ENCODE results near the gene PCDHA13.
"Not testable (repeated sequence)": the region's sequence is repeated elsewhere in the genome, so short reads cannot be mapped to it uniquely, and the experiment has no call there.

Gene PCDHA13

DNA sequence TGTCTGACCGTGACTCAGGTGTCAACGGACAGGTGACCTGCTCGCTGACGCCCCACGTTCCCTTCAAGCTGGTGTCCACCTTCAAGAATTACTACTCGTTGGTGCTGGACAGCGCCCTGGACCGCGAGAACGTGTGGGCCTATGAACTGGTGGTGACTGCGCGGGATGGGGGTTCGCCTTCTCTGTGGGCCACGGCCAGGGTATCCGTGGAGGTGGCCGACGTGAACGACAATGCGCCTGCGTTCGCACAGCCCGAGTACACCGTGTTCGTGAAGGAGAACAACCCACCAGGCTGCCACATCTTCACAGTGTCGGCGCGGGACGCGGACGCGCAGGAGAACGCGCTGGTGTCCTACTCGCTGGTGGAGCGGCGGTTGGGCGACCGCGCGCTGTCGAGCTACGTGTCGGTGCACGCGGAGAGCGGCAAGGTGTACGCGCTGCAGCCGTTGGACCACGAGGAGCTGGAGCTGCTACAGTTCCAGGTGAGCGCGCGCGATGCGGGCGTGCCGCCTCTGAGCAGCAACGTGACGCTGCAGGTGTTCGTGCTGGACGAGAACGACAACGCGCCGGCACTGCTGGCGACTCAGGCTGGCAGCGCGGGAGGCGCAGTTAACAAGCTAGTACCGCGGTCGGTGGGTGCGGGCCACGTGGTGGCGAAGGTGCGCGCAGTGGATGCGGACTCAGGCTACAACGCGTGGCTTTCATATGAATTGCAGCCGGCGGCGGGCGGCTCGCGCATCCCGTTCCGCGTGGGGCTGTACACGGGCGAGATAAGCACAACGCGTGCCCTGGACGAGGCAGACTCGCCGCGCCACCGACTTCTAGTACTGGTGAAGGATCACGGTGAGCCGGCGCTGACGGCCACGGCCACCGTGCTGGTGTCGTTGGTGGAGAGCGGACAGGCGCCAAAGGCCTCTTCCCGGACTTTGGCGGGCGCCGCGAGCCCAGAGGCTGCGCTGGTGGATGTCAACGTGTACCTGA, 11.4 kb upstream of the PCDHA13 start:
- DNase-seq (ENCODE audit: low spot score) = no peak

DNA sequence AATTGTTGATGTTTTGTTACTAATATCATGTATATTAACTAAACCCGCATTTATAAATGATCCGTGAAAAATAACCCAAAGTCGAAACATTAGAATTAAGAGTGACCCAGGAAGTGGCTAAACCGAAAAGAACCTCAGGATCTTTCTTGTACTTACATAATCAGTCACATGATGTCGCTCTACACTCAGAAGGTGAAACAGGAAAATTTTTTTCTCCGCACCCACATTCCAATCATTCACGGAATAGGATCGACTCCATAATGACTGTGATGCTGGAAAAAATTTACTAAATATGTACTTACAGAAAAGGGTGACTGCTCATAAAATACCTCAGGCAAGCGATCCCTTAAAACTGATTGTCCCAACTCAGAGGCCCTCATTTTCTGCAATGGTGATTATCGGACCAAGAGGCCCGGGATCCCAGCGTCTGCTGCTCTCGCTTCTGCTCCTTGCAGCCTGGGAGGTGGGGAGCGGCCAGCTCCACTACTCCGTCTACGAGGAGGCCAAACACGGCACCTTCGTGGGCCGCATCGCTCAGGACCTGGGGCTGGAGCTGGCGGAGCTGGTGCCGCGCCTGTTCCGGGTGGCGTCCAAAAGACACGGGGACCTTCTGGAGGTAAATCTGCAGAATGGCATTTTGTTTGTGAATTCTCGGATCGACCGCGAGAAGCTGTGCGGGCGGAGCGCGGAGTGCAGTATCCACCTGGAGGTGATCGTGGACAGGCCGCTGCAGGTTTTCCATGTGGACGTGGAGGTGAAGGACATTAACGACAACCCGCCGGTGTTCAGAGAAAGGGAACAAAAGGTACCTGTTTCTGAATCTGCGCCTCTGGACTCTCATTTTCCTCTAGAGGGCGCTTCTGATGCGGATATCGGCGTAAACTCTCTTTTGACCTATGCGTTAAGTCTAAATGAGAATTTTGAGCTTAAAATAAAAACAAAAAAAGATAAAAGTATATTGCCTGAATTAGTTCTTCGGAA, 6.5 kb upstream of the PCDHA13 start, which contains the start of gene PCDHA12:
TSS of gene PCDHA12 (plus strand) at position 224 of the 981 bp plus-strand sequence. CDS start at position 389, 165 bp downstream.
- no peak for DNase-seq (ENCODE audit: low spot score)

DNA sequence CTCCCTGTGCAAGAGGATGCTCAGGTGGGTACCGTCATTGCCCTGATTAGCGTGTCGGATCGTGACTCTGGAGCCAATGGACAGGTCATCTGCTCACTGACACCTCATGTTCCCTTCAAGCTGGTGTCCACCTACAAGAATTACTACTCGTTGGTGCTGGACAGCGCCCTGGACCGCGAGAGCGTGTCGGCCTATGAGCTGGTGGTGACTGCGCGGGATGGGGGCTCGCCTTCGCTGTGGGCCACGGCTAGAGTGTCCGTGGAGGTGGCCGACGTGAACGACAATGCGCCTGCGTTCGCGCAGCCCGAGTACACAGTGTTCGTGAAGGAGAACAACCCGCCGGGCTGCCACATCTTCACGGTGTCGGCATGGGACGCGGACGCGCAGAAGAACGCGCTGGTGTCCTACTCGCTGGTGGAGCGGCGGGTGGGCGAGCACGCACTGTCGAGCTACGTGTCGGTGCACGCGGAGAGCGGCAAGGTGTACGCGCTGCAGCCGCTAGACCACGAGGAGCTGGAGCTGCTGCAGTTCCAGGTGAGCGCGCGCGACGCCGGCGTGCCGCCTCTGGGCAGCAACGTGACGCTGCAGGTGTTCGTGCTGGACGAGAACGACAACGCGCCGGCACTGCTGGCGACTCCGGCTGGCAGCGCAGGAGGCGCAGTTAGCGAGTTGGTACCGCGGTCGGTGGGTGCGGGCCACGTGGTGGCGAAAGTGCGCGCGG, 5.2 kb upstream of the PCDHA13 start:
- not testable (repeated sequence) for DNase-seq (ENCODE audit: low spot score)

DNA sequence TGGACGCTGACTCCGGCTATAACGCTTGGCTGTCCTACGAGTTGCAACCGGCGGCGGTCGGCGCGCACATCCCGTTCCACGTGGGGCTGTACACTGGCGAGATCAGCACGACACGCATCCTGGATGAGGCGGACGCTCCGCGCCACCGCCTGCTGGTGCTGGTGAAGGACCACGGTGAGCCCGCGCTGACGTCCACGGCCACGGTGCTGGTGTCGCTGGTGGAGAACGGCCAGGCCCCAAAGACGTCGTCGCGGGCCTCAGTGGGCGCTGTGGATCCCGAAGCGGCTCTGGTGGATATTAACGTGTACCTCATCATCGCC, 4.7 kb upstream of the PCDHA13 start:
- DNase-seq (ENCODE audit: low spot score) = no peak

DNA sequence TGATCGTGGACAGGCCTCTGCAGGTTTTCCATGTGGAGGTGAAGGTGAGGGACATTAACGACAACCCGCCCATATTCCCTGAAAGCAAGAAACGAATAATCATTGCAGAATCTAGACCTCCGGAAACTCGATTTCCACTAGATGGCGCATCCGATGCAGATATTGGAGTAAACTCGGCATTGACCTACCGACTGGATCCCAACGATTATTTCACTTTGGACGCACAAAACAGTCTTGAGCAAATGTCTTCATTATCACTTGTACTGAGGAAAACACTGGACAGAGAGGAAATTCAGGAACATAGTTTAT, 621 bp downstream of the PCDHA13 start:
- no peak for DNase-seq (ENCODE audit: low spot score)

DNA sequence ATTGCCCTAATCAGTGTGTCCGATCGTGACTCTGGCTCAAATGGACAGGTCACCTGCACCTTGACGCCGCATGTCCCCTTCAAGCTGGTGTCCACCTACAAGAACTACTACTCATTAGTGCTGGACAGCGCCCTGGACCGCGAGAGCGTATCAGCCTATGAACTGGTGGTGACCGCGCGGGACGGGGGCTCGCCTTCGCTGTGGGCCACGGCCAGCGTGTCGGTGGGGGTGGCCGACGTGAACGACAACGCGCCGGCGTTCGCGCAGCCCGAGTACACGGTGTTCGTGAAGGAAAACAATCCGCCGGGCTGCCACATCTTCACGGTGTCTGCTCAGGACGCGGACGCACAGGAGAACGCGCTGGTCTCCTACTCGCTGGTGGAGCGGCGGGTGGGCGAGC, 1.4 kb downstream of the PCDHA13 start:
- no peak for DNase-seq (ENCODE audit: low spot score)

DNA sequence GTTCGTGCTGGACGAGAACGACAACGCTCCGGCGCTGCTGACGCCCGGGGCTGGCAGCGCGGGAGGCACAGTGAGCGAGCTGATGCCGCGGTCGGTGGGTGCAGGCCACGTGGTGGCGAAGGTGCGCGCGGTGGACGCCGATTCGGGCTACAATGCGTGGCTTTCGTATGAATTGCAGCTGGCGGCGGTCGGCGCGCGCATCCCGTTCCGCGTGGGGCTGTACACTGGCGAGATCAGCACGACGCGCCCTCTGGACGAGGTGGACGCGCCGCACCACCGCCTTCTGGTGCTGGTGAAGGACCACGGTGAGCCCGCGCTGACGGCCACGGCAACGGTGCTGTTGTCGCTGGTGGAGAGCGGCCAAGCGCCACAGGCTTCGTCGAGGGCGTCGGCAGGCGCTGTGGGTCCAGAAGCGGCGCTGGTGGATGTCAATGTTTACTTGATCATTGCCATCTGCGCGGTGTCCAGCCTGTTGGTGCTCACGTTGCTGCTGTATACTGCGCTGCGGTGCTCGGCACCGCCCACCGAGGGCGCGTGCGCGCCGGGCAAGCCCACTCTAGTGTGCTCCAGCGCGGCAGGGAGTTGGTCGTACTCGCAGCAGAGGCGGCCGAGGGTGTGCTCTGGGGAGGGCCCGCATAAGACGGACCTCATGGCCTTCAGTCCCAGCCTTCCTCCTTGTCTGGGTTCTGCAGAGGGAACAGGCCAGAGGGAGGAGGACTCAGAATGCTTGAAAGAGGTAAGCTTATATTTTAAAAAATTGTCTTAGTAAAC, 2.2 kb downstream of the PCDHA13 start:
- no peak for DNase-seq (ENCODE audit: low spot score)

DNA sequence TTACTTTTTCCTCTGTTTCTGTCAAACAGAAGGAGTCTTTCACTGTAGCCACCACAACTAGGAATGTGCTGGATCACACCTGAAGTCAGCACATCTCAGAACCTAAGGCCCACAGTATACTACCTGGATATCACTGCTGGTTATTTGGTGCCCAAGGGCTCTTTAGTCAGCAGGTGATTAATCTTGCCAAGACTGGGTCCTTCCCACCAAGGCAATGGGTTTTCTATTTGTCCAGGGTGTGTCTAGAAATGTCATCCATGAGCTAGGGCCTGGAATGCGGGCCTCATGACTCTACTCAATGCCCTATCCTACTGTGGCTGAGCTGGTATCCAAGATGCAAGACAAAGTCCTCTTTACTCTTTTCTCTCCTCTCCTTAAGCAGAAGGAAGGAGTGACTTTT, 34.4 kb downstream of the PCDHA13 start:
- no peak for DNase-seq (ENCODE audit: low spot score)

DNA sequence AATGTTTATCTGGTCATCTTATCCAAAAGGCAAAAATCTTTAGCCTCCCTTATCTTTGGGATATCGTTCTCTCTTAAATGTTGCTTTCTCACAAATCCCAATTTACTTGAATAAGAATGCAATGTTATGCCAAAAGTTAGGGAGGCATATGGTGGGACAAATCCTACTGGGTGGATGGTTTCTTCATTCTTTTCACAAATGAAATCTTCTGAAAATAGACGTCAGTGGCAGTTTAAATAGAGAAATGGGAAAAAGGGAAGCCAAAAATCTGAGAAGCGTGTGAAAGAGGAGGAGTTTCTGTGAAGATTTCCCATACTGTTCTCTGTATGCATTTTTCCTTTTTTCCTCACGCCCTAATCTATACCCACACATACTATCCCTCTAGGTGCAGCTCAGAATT, 41.7 kb downstream of the PCDHA13 start:
- DNase-seq (ENCODE audit: low spot score) = no peak

DNA sequence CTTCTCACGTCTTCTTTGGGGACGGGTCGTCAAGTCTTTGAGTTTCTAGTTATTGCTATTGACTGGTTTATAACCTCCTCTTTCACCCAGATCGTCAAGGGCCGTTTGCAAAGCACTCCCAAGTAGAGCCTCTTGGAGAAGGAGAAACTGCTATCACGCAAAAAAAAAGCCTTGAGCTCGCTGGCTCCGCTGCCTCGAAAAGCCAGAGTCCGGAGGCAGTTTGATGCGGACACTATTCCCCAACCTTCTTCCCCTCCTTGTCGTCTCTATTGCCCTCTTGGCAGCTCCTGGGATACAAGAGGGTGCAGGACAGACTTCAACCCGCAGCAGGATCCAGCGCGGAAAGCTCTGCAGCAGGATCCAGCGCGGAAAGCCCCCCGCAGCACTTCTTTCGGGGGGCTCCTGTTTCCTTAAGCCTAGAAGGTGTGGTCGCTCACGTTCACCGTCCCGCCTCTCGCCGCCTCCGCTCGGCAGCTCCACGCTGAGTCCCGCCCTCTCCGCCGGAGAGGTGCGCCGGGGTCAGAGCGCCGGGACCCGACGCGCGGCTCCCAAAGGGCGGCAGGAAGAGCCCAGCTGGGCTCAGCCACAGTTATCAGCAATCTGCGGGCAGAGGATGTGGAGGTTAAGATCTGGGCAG, 44.0 kb downstream of the PCDHA13 start, which contains the start of gene PCDHAC1:
TSS of gene PCDHAC1 (plus strand) at position 494 of the 637 bp plus-strand sequence. CDS start 594 bp downstream, outside the sequence.
- no peak for DNase-seq (ENCODE audit: low spot score)

DNA sequence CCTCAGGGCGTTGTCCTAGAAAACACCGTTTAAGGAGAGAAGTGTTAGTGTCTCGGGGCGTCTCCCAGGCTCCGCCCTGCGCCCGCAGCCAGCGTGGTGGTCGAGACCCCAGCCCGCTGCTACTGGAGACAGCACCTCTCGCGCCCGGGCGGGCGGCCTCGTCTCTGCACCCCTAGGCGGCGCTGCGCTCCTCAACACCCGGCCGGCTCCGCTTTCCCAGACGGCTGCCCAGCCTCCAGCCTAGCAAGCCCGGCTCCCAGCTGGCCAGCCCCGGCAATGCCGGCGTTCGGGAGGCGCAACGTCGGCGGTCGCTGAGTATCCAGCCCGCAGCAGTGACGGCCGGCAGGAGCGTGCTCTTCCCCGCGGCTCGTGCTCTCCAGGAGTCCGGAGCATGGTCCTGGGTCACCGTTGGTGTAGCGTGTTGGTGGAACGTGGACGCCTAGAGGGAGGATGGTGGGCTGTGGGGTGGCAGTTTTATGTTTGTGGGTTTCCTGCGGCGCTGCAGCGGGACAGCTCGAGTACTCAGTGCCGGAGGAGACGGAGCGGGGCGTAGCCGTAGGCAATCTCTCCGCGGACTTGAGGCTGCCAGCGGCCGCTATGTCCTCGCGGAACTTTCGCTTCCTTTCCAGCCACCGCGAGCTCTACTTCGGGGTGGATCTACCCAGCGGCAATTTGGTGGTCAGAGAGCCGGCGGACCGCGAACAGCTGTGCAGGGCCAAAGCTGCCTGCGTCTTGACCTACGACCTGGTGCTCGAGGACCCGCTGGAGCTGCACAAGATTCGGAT, 44.7 kb downstream of the PCDHA13 start:
- DNase-seq (ENCODE audit: low spot score) = no peak

DNA sequence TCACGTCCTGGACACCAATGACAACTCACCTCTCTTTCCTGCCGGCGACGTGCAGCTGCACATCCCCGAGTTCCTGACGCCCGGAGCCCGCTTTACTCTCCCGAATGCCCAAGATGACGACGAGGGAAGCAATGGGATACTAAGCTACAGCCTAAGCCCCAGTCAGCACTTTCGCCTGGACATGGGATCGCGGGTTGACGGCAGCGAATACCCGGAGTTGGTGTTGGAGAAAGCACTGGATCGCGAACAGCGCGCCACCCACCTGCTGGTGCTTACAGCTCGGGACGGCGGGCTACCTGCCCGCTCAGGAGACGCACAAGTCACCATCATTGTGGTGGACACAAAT, 45.3 kb downstream of the PCDHA13 start:
- no peak for DNase-seq (ENCODE audit: low spot score)

Measured in hematopoietic multipotent progenitor cell treated with erythropoietin and hydrocortisone succinate and interleukin-3 and kit ligand, for 15 days (in vitro differentiated cells).